ENCODE results near the gene PSME3IP1.

DNA sequence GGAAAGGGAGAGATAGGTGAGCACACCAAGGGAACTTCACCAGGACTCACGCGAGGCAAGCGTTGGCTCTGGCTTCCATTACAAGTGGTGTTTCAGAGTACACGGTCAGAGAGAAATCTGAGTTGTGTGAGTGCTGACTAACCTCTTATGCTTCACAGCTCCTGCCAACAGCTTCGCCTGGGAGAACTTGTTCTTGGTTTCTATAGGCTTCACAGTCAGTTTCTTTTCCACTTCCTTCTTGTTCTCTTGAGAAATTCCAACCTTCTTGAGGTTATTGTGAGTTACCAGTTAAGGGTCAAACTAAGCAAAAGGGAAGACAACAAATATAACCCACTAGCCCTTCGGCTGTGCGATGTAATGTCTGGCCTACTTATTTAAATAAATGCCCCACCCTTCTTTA lies 18.9 kb downstream of the PSME3IP1 start:
- TF ChIP-seq, protein P1, sequence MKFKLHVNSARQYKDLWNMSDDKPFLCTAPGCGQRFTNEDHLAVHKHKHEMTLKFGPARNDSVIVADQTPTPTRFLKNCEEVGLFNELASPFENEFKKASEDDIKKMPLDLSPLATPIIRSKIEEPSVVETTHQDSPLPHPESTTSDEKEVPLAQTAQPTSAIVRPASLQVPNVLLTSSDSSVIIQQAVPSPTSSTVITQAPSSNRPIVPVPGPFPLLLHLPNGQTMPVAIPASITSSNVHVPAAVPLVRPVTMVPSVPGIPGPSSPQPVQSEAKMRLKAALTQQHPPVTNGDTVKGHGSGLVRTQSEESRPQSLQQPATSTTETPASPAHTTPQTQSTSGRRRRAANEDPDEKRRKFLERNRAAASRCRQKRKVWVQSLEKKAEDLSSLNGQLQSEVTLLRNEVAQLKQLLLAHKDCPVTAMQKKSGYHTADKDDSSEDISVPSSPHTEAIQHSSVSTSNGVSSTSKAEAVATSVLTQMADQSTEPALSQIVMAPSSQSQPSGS (IDR thresholded peaks at IDR 0.05; ENCODE audit: low read length), result no peak
- TF ChIP-seq BCL11A (IDR thresholded peaks at IDR 0.05; ENCODE audit: low read depth in 2 of 2, low read length in 2 of 2), result no peak
- TF ChIP-seq SUZ12 (IDR thresholded peaks at IDR 0.05; ENCODE audit: low read length), result no peak
- no peak for TF ChIP-seq NRF1 (IDR thresholded peaks at IDR 0.05; ENCODE audit: low read depth, low read length)
- no peak for TF ChIP-seq POLR2A (IDR thresholded peaks at IDR 0.05; ENCODE audit: control extremely low read depth in 1 of 2, low read depth in 2 of 2, low read length in 2 of 2)
- TF ChIP-seq TBP (IDR thresholded peaks at IDR 0.05; ENCODE audit: low read depth, low read length), result no peak
- no peak for TF ChIP-seq CHD2 (IDR thresholded peaks at IDR 0.05; ENCODE audit: low read length)
- no peak for TF ChIP-seq CBX5 (IDR thresholded peaks at IDR 0.05; ENCODE audit: low read depth, low read length)
- TF ChIP-seq RFX5 (IDR thresholded peaks at IDR 0.05; ENCODE audit: borderline replicate concordance, low read depth, low read length), result no peak
- TF ChIP-seq, protein P2, sequence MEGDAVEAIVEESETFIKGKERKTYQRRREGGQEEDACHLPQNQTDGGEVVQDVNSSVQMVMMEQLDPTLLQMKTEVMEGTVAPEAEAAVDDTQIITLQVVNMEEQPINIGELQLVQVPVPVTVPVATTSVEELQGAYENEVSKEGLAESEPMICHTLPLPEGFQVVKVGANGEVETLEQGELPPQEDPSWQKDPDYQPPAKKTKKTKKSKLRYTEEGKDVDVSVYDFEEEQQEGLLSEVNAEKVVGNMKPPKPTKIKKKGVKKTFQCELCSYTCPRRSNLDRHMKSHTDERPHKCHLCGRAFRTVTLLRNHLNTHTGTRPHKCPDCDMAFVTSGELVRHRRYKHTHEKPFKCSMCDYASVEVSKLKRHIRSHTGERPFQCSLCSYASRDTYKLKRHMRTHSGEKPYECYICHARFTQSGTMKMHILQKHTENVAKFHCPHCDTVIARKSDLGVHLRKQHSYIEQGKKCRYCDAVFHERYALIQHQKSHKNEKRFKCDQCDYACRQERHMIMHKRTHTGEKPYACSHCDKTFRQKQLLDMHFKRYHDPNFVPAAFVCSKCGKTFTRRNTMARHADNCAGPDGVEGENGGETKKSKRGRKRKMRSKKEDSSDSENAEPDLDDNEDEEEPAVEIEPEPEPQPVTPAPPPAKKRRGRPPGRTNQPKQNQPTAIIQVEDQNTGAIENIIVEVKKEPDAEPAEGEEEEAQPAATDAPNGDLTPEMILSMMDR (IDR thresholded peaks at IDR 0.05; ENCODE audit: control extremely low read depth in 1 of 3, insufficient read depth in 1 of 3, low read depth in 1 of 3, low read length in 3 of 3), result no peak
- TF ChIP-seq EP300 (IDR thresholded peaks at IDR 0.05; ENCODE audit: borderline replicate concordance in 1 of 2, low read depth in 2 of 2, low read length in 2 of 2), result no peak
- no peak for TF ChIP-seq SRF (IDR thresholded peaks at IDR 0.05; ENCODE audit: low read depth, low read length)
- TF ChIP-seq YY1 (IDR thresholded peaks at IDR 0.05; ENCODE audit: low read depth, low read length), result no peak
- no peak for TF ChIP-seq BACH1 (IDR thresholded peaks at IDR 0.05; ENCODE audit: low read length)
